Frontal cortex (tissue), 4 donors: ENCODE data around the gene FH. TPM values are rescaled to one million over a fixed set of nuclear protein-coding genes. Genes with fewer than 3 reads are reported as not detected.

Experiments
- DNase-seq, 2 donors: peaks; one replicate each; pipeline ENCODE4 v3.0.0; 2012; ENCODE audit warnings: low spot score in 2 of 2
- FAIRE-seq: peaks from 2 replicates; lab custom pipeline; 2012; peaks lifted over from hg19 to GRCh38; lab: Jason Lieb, UNC
- total RNA-seq: library from RNA; depleted of rRNA; stranded (reverse); fragments of >200 nt; gene quantifications from one replicate; pipeline ENCODE4 v1.2.3, GENCODE V29; 2014
- donor health status: control.
- donor health status: control.
- donor health status: control.

FH gene
- total RNA-seq, 1 donor from 2014 or later: 53.0 TPM

DNA sequence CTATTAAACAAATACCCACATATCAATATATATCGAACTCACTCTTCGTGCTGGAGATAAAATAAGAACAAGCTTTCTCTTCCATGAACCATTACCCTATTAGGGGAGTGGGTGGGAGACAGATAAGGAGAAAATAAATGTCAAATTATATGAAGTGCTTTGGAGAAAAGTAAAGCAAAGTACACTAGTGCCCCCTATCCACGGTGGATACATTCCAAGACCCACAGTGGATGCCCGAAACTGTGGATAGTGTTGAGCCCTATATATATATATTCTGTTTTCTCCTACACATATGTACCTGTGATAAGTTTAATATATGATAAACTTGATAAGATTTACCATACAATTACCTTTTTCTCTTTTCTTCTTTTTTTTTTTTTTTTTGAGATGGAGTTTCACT is 54.6 kb downstream of the FH start:
- DNase-seq: no peak
- no peak for FAIRE-seq

DNA sequence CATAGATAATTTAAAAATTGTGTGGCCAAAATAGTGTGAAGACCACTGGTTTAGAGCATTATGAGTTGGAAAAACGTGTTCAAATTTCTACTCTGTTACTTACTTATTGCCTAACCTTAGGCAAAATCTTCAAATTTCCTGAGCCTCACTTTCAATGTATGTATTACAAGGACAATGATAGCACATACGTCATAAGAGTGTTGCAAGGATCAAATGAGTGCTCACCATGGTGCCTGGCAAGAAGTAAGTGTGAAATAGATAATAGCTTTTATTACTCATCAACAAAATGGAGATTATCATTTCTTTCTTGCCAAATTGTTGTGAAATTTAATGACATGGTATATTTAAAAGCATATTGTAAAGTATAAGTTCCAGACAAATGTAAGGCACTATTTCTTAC is 57.2 kb downstream of the FH start:
- FAIRE-seq: no peak

GRCh38 chr1:241460098-241460873 is 59.3 kb downstream of the FH start:
- no peak for FAIRE-seq
- DNase-seq: no peak

More for the DNA sequence above, 57.2 kb downstream of the FH start:
- DNase-seq: no peak

GRCh38 chr1:241459186-241459802 is 60.3 kb downstream of the FH start:
- DNase-seq: no peak
- FAIRE-seq: no peak

- FAIRE-seq (no peak), DNase-seq (no peak)
Measured at GRCh38 chr1:241457421-241457820, 62.1 kb downstream of the FH start.

DNA sequence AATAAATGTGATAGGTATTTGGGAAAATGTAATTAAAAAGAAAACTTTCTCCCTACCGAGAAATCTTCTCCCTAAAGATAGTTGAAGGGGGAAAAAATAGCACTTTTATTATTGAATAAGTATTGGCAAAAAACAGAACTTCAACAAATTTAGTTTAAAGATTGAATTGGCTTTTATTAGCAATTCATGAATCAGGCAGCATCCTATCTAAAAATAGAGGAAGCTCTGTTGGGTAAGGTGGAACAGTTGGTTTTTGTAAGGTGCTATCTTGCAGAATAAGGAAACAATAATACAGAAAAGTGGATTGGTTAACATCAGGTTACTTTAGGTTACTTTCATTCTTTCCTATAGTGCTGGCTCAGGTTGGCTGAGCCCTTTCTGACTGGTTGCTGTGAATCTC is 62.8 kb downstream of the FH start:
- no peak for DNase-seq
- no peak for FAIRE-seq

- FAIRE-seq: no peak
Measured at GRCh38 chr1:241453732-241454131, 65.8 kb downstream of the FH start.

GRCh38 chr1:241451956-241452355 is 67.6 kb downstream of the FH start:
- FAIRE-seq (no peak), DNase-seq (no peak)

More at GRCh38 chr1:241453732-241454131, 65.8 kb downstream of the FH start:
- DNase-seq: no peak

Other genes with a start within 250 kb of the FH start
- 20.0 TPM for gene RGS7, start 162.6 kb downstream of the FH start, total RNA-seq
- gene KMO, start 12.6 kb upstream of the FH start, total RNA-seq: 0.82 TPM
- 76.6 TPM for gene CHML, start 120.6 kb upstream of the FH start, total RNA-seq
- 6.5 TPM for gene OPN3, start 120.6 kb upstream of the FH start, total RNA-seq
- gene WDR64, start 132.5 kb upstream of the FH start, total RNA-seq: not detected